Measurements from ENCODE around the gene PCDHA5. TPM values are rescaled to one million over a fixed set of nuclear protein-coding genes. Genes with fewer than 3 reads are reported as not detected.
"Not testable (repeated sequence)": the region's sequence is repeated elsewhere in the genome, so short reads cannot be mapped to it uniquely, and the experiment has no call there.

Gene PCDHA5
- total and polyA plus RNA-seq, 9 donors = 0.07 to 1.4 (median 0.40) TPM

GRCh38 chr5:140823475-140823874 lies 2.1 kb downstream of the PCDHA5 start:
- Histone ChIP-seq H3K9me3 (peaks cover 0 to 14% of the 10 kb centered on the region in 2 donors), H3K4me3 (no peak overlapping the region), H3K27me3 (no peaks in the 10 kb centered on the region), H3K4me1 (ENCODE audit: insufficient read depth) (no peaks in the 10 kb centered on the region), H3K36me3 (no peaks in the 10 kb centered on the region), H3K27ac (no peak overlapping the region)
- 46 to 63% (median 62%) methylated on average over 6 to 38 of the region's 38 CpGs for WGBS, 3 donors
- TF ChIP-seq CTCF (IDR thresholded peaks at IDR 0.05) = no peak
- TF ChIP-seq POLR2A (IDR thresholded peaks at IDR 0.05) = no peak
- no peak for TF ChIP-seq EP300 (IDR thresholded peaks at IDR 0.05)
- intact Hi-C loops (cut with DNase I) = no loop called here
- DNase-seq = no peak

- TF ChIP-seq CTCF (IDR thresholded peaks at IDR 0.05) (no peak), EP300 (IDR thresholded peaks at IDR 0.05) (no peak), POLR2A (IDR thresholded peaks at IDR 0.05) (no peak)
- no peak for DNase-seq
- H3K9me3 ChIP-seq = peaks cover 0 to 19% of the 10 kb centered on the region in 2 donors
- WGBS, 3 donors = 9 to 18% (median 16%) methylated on average over 27 of the region's 27 CpGs
- intact Hi-C loops (cut with DNase I) = no loop called here
- no peaks in the 10 kb centered on the region for H3K36me3 ChIP-seq
- H3K27ac ChIP-seq = no peak within 1 kb of the TSS
- no peaks in the 10 kb centered on the region for H3K27me3 ChIP-seq
- H3K4me1 ChIP-seq (ENCODE audit: insufficient read depth) = no peaks in the 10 kb centered on the region
- no peak within 1 kb of the TSS for H3K4me3 ChIP-seq
These were observed 6.4 kb downstream of the PCDHA5 start, which contains the start of gene PCDHA6 for GRCh38 chr5:140827704-140828361. Gene PCDHA6, plus strand, starts transcription at chr5:140827960. Its CDS starts 132 bp downstream, at chr5:140828092.

GRCh38 chr5:140828362-140828737 lies 6.9 kb downstream of the PCDHA5 start:
- Histone ChIP-seq H3K4me3 (no peak overlapping the region), H3K27ac (no peak overlapping the region), H3K4me1 (ENCODE audit: insufficient read depth) (no peaks in the 10 kb centered on the region), H3K27me3 (no peaks in the 10 kb centered on the region), H3K36me3 (no peaks in the 10 kb centered on the region), H3K9me3 (peaks cover 0 to 17% of the 10 kb centered on the region in 2 donors)
- no peak for TF ChIP-seq POLR2A (IDR thresholded peaks at IDR 0.05)
- TF ChIP-seq CTCF (IDR thresholded peaks at IDR 0.05) = no peak
- 11 to 26% (median 24%) methylated on average over 18 of the region's 18 CpGs for WGBS, 3 donors
- intact Hi-C loops (cut with DNase I) = no loop called here
- no peak for DNase-seq

GRCh38 chr5:140829511-140830501 lies 8.4 kb downstream of the PCDHA5 start:
- H3K27me3 ChIP-seq; intact Hi-C loops (cut with DNase I); H3K27ac ChIP-seq; DNase-seq; H3K4me1 ChIP-seq (ENCODE audit: insufficient read depth); H3K4me3 ChIP-seq; H3K36me3 ChIP-seq: not testable (repeated sequence)
- H3K9me3 ChIP-seq = peaks cover 0 to 17% of the 10 kb centered on the region in 2 donors
- 35 to 48% (median 42%) methylated on average over 85 to 106 of the region's 106 CpGs for WGBS, 3 donors
